Urinary bladder (tissue), 4 donors: ENCODE data around the gene ZNF467. TPM values are rescaled to one million over a fixed set of nuclear protein-coding genes. Genes with fewer than 3 reads are reported as not detected.

ENCODE experiments used
- DNase-seq: peaks from one replicate; pipeline ENCODE4 v3.0.0-alpha.2; 2015; ENCODE audit errors: extremely low spot score
- H3K27ac ChIP-seq: one replicate; pipeline ENCODE4 v1.5.1; 2013; ENCODE audit warnings: low read depth, mild to moderate bottlenecking, moderate library complexity
- H3K36me3 ChIP-seq: one replicate; pipeline ENCODE4 v1.6.1; 2013; ENCODE audit warnings: mild to moderate bottlenecking, moderate library complexity; ENCODE audit not compliant: insufficient read depth
- H3K4me1 ChIP-seq: one replicate; pipeline ENCODE4 v1.6.1; 2013; ENCODE audit warnings: mild to moderate bottlenecking, moderate library complexity; ENCODE audit not compliant: insufficient read depth
- H3K4me3 ChIP-seq: one replicate; pipeline ENCODE4 v1.5.1; 2013; ENCODE audit warnings: low read depth, low read length
- WGBS: extraction: QIAGEN DNeasy Blood & Tissue Kit; methylation state at CpG from one replicate; pipeline ENCODE4 v1.1.7; 2013; 5-methylcytosine and 5-hydroxymethylcytosine counted together
- polyA plus RNA-seq: library from polyadenylated mRNA; stranded (reverse); fragments of 200-250 nt; gene quantifications from one replicate; pipeline ENCODE4 v1.2.3, GENCODE V29; 2013
- total RNA-seq: library from RNA; depleted of rRNA; stranded (reverse); fragments of >200 nt; gene quantifications from one replicate; pipeline ENCODE4 v1.2.3, GENCODE V29; 2014
- donor health status: healthy with polysubstance abuse.
- donor health status: healthy.

The ZNF467 gene
- total and polyA plus RNA-seq, 2 donors: 2.1 to 9.5 TPM

DNA sequence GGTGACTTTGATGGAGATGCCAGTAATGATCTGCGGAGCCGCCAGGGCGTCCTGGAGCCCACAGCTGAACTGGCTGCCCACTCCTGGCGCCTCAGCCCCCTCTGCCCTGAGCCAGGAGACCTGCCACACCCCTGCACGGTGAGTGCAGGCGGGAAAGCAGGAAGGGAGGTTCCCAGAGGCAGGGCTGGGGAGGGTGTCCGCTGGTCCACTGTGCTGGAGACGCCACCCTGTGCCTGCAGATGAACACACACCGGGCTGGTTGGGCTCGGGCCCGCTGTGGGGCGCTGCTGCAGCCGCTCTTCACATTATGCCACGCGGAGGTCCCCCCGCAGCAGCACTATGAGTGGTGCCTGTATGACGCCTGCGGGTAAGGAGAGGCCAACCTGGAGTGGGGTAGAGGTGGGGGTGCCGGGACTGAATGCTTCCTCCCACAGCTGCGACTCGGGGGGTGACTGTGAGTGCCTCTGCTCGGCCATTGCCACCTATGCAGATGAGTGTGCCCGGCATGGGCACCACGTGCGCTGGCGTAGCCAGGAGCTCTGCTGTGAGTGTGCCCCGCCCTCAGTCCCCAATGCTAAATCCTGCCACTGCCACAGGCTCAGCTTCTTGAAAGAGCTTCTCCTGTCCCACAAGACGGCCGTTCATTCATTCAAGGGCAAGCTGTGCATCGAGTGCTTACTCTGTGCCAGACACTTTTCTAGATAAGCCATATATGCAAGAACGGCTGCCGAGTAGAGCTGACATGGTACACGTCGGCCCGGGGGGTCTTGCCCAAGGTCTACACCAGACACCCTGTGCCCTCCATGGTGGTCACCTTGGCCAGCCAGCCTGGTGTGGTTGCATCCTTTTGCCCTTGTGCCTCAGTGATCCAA, 14.3 kb upstream of the ZNF467 start:
- Histone ChIP-seq H3K4me1 (no peaks in the 10 kb centered on the region), H3K36me3 (no peaks in the 10 kb centered on the region), H3K4me3 (no peak overlapping the region), H3K27ac (no peak overlapping the region)
- DNase-seq: no peak
- 48% methylated on average over 35 of the region's 35 CpGs for WGBS

- DNase-seq: no peak
- Histone ChIP-seq H3K36me3 (no peaks in the 10 kb centered on the region), H3K4me3 (no peak overlapping the region), H3K27ac (no peak overlapping the region), H3K4me1 (no peaks in the 10 kb centered on the region)
- 84% methylated on average over 9 of the region's 9 CpGs for WGBS
Observed at GRCh38 chr7:149785983-149786382, 12.6 kb upstream of the ZNF467 start.

DNA sequence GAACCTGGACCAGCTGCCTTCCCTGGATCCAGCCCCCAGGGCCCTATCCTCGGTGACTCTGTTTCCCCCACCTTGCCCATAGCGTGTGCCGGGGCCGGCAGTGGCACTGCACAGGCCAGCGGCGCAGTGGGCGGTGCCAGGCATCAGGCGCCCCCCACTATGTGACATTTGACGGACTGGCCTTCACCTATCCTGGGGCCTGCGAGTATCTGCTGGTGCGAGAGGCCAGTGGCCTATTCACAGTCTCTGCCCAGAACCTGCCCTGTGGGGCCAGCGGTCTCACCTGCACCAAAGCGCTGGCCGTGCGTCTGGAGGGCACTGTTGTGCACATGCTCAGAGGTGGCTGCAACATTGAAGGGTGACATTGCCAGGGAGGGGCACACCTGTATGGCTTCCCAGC, 12.0 kb upstream of the ZNF467 start:
- Histone ChIP-seq H3K36me3 (no peaks in the 10 kb centered on the region), H3K4me3 (no peak overlapping the region), H3K27ac (no peak overlapping the region), H3K4me1 (no peaks in the 10 kb centered on the region)
- 91% methylated on average over 15 of the region's 15 CpGs for WGBS
- no peak for DNase-seq

GRCh38 chr7:149784251-149784608, 10.8 kb upstream of the ZNF467 start:
- Histone ChIP-seq H3K4me1 (no peaks in the 10 kb centered on the region), H3K27ac (no peak overlapping the region), H3K36me3 (no peaks in the 10 kb centered on the region), H3K4me3 (no peak overlapping the region)
- DNase-seq: no peak
- WGBS: 87% methylated on average over 5 of the region's 5 CpGs

DNA sequence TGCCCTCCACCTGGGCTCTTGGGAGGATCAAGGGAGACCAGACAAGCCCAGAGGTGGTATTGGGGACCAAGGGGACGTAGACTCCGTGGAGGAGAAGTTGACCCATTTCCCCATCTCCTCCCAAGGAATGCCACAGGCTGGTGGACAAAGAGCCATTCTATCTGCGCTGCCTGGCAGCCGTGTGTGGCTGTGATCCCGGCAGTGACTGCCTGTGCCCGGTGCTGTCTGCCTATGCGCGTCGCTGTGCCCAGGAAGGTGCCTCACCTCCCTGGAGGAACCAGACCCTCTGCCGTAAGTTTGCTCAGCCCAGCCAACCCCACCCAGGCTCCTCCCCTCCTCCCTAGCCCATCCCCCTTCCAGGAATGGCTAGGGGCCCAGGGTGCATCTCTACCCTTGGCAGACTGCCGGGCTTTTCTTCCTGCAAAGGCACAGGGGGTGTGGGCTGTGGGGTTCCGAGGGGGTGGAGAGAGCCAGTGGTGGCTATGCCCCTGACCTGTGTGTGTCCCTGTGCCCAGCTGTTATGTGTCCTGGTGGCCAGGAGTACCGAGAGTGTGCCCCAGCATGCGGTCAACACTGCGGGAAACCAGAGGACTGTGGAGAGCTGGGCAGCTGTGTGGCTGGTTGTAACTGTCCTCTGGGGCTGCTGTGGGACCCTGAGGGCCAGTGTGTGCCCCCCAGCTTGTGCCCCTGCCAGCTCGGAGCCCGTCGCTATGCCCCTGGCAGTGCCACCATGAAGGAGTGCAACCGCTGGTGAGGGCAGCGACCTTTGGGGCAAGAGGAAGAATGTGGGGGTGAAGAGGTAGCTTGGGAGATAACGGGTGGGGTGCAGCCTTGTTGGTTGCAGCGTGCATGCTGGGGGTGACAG, 10.2 kb upstream of the ZNF467 start:
- no peak for DNase-seq
- H3K36me3 ChIP-seq: no peaks in the 10 kb centered on the region

DNA sequence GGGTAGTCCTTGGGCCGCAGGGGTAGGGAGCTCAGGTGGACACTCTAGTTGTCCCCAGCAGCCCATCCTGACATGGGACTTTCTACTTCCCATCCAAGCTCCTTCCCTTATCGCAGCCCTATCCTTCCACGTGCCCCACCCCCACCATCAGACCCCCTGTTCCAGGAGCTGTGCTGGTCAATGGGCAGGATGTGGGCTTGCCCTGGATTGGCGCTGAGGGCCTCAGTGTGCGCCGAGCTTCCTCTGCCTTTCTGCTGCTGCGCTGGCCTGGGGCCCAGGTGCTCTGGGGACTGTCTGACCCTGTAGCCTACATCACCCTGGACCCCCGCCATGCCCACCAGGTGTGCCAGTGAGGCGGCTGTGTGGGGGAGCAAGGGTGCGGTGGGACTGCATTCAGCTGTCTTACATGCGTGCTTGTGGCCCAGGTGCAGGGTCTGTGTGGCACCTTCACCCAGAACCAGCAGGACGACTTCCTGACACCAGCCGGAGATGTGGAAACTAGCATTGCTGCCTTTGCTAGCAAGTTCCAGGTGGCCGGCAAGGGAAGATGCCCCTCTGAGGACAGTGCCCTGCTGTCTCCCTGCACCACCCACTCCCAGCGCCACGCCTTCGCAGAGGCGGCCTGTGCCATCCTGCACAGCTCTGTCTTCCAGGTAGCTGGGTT, 9.4 kb upstream of the ZNF467 start:
- DNase-seq: no peak
- Histone ChIP-seq H3K27ac (no peak overlapping the region), H3K36me3 (no peaks in the 10 kb centered on the region), H3K4me3 (no peak overlapping the region), H3K4me1 (no peaks in the 10 kb centered on the region)
- WGBS: 82% methylated on average over 18 of the region's 18 CpGs

More for the DNA sequence above, 10.2 kb upstream of the ZNF467 start:
- Histone ChIP-seq H3K4me3 (no peak overlapping the region), H3K27ac (no peak overlapping the region), H3K4me1 (no peaks in the 10 kb centered on the region)
- WGBS: 63% methylated on average over 22 of the region's 22 CpGs

- WGBS: 94% methylated on average over 13 of the region's 13 CpGs
Observed at GRCh38 chr7:149781921-149782320, 8.5 kb upstream of the ZNF467 start.

GRCh38 chr7:149780636-149781419, 7.4 kb upstream of the ZNF467 start:
- Histone ChIP-seq H3K36me3 (no peaks in the 10 kb centered on the region), H3K27ac (no peak overlapping the region), H3K4me3 (no peak overlapping the region), H3K4me1 (no peaks in the 10 kb centered on the region)
- no peak for DNase-seq
- 84% methylated on average over 16 of the region's 16 CpGs for WGBS

More at GRCh38 chr7:149781921-149782320, 8.5 kb upstream of the ZNF467 start:
- DNase-seq: no peak
- H3K4me1 ChIP-seq: no peaks in the 10 kb centered on the region
- H3K27ac ChIP-seq: no peak overlapping the region
- H3K36me3 ChIP-seq: no peaks in the 10 kb centered on the region
- no peak overlapping the region for H3K4me3 ChIP-seq

DNA sequence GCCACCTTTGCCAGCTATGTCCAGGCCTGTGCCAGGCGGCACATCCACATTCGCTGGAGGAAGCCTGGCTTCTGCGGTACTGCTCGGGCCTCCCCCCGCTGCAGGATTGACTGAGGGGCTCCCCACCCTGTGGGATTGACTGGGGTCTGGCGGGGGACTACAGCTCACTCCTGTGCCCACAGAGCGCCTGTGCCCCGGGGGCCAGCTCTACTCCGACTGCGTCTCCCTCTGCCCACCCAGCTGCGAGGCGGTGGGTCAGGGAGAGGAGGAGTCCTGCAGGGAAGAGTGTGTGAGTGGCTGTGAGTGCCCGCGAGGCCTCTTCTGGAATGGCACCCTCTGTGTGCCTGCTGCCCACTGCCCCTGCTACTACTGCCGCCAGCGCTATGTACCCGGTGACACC, 6.7 kb upstream of the ZNF467 start:
- Histone ChIP-seq H3K4me3 (no peak overlapping the region), H3K27ac (no peak overlapping the region), H3K4me1 (no peaks in the 10 kb centered on the region), H3K36me3 (no peaks in the 10 kb centered on the region)
- DNase-seq: no peak
- WGBS: 91% methylated on average over 17 of the region's 17 CpGs

DNA sequence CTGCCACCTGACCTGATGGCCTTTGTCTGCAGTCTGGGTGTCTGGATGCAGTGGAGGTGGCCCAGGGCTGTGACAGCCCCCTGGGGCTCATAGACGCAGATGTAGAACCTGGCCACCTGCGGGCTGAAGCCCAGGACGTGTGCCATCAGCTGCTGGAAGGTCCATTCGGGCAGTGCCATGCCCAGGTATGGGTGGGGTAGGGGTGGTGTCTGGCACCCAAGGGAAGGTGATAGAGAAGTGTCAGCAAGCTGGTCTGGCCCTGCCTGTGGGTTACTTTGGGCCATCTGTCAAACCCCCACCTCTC, 6.1 kb upstream of the ZNF467 start:
- no peak for DNase-seq
- Histone ChIP-seq H3K36me3 (no peaks in the 10 kb centered on the region), H3K27ac (no peak overlapping the region), H3K4me1 (no peaks in the 10 kb centered on the region), H3K4me3 (no peak overlapping the region)
- WGBS: 71% methylated on average over 4 of the region's 4 CpGs

DNA sequence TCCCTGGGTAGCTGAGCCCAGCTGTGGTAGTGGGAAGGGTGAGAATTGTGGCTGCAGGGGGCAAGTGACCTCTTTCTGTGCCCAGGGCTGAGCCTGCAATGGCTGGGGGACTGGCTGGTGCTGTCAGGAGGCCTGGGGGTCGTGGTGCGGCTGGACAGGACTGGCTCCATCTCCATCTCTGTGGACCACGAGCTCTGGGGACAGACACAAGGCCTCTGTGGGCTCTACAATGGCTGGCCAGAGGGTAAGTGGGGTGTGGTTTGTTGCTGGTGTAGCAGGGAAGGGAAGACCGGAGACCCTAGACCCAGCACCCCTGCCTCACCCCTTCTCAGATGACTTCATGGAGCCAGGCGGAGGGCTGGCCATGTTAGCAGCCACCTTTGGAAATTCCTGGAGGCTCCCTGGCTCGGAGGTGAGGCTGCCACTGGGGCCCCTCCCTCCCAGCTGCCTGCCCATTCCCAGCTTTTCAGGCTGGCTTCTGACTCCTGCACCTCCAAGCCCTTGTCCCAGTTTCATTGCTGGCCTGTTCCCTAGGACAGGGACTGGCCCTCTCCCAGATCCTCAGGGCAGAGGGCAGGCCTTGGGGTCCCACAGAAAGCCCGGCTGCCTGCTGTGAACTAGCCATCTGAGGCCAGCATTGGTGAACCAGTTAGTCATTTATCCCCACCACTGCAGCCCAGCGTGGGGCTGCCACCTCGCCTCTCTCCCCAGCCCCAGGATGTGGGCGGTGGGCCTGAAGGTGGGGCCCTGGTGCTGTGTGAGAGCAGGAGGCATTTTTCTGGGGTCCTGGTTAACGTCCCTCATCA, 5.5 kb upstream of the ZNF467 start:
- no peak for DNase-seq
- no peak overlapping the region for H3K27ac ChIP-seq
- no peak overlapping the region for H3K4me3 ChIP-seq
- WGBS: 69% methylated on average over 11 of the region's 11 CpGs
- no peaks in the 10 kb centered on the region for H3K36me3 ChIP-seq
- H3K4me1 ChIP-seq: no peaks in the 10 kb centered on the region

- Histone ChIP-seq H3K36me3 (no peaks in the 10 kb centered on the region), H3K27ac (no peak overlapping the region), H3K4me1 (no peaks in the 10 kb centered on the region), H3K4me3 (no peak overlapping the region)
- no peak for DNase-seq
- 69% methylated on average over 5 of the region's 5 CpGs for WGBS
Observed at GRCh38 chr7:149778327-149778637, 4.9 kb upstream of the ZNF467 start.
